GM18907 (cell line): ENCODE data around the gene TMEM154.
A peak's percentile ranks its signal among the peaks of the same experiment; 100 is the strongest.

Experiments
- ATAC-seq: cut with Tn5 transposase; IDR thresholded peaks from one replicate; pipeline ENCODE4 v1.9.1; 2021; ENCODE audit warnings: mild to moderate bottlenecking, moderate library complexity; ENCODE audit not compliant: unreplicated experiment

The TMEM154 gene, protein sequence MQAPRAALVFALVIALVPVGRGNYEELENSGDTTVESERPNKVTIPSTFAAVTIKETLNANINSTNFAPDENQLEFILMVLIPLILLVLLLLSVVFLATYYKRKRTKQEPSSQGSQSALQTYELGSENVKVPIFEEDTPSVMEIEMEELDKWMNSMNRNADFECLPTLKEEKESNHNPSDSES

GRCh38 chr4:152679414-152680281 lies at the start of gene TMEM154:
TSS of gene TMEM154 (minus strand) at chr4:152679997. CDS start at chr4:152679933, 64 bp downstream.
- peak; percentile 83 for ATAC-seq

DNA sequence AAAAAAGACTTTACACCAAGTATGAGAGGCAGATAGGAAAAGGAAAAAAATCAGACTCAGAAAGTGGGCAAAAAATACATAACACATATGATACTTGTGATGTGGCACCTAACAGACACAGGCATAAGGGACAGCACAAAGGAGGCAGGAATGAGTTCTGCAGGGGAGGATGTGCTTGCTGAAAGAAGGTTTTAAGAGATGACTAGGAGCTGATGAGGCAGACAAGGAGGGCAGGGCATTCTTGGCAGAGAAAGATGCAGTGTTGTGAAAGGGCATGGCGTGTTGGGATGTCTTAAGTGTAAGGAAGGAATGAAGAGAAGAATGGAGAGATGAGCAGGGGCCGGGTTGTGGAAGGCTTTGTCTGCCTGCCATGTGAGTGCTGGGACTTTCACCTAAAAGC lies 49.7 kb upstream of the TMEM154 start:
- no peak for ATAC-seq

- no peak for ATAC-seq
Observed at GRCh38 chr4:152728343-152728742, 48.5 kb upstream of the TMEM154 start.

- no peak for ATAC-seq
Observed at GRCh38 chr4:152727784-152728183, 48.0 kb upstream of the TMEM154 start.

DNA sequence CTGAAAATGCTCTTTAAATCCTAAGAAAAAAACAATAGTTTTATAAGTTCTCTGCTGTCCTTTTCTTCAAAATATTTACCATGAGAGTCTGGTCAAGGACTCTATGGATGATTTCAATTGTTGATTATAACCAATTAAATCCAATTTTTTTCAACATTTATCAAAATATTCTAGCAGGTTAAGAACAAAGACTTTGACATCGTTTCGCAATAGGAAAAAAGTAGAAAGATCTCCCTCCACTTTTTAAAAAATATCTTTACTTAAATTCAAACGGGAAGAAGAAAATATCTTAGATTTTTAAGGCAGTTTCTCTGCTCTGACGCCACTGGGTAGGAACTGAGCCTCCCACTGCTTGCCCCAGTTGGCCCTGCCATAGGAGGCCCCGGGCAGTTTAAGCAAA lies 44.7 kb upstream of the TMEM154 start:
- no peak for ATAC-seq

- no peak for ATAC-seq
Observed at GRCh38 chr4:152723236-152723635, 43.4 kb upstream of the TMEM154 start.

DNA sequence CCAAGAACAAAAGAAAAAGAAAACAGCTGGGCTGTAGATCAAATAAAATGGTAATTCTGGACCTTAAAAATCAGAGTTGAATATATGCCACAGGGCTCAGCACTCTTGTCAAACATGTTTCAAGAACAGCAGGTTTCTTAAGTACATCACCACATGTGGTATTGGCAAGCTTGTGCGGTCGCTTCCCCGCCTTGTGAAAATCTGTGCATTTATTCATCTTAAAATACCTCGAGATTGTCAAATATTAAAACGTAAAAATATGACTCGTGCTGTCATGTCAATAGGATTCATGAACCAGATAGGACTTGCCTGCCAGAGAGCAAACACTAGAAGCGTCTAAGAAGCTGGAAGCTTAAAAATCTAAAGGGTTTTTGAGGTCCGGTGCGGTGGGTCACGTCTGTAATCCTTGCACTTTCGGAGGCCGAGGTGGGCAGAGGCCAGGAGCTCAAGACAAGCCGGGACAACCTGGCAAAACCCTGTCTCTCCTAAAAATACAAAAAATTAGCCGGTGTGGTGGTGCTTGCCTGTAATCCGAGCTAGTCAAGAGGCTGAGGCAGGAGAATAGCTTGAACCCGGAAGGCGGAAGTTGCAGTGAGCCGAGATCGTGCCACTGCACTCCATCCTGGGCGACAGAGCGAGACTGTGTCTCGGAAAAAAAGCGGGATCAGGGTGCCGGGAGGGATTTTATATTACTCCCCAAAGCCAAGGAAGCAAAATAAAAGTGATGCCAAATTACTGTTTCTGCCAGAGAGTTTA lies 40.2 kb upstream of the TMEM154 start:
- ATAC-seq: no peak

DNA sequence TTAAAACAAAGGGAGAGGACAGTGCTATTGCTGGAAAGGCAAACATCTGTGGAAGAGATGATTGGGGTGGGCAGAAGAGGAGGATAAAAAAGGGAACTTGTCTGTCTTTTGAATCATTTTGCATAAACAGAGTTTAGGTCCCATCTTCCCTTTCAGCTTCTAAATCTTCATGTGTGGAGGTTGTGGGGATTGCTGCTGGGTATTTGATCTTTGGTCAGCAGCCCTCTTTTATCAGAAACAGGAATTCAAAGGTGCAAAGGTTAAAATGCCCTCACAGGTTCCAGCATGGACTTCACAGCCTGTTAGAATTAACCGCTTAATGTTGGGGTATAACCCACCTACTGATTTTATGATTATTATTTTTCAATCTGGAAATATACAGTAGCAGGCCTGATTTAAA lies 39.5 kb upstream of the TMEM154 start:
- ATAC-seq: no peak

DNA sequence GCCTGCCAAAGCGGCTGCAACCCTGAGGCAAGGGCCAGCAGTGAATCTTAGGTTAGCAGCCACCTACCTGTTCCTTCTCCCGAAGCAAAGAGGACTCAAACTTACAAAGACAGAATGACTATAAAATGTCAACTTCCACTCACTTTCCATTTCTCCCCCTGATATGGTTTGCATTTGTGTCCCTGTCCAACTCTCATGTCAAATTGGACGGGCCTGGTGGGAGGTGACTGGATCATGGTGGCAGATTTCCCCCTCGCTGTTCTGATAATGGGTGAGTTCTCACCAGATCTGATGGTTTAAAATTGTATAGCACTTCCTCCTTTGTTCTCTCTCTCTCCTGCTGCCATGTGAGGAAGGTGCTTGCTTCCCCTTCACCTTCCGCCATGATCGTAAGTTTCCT lies 35.3 kb upstream of the TMEM154 start:
- ATAC-seq: no peak

DNA sequence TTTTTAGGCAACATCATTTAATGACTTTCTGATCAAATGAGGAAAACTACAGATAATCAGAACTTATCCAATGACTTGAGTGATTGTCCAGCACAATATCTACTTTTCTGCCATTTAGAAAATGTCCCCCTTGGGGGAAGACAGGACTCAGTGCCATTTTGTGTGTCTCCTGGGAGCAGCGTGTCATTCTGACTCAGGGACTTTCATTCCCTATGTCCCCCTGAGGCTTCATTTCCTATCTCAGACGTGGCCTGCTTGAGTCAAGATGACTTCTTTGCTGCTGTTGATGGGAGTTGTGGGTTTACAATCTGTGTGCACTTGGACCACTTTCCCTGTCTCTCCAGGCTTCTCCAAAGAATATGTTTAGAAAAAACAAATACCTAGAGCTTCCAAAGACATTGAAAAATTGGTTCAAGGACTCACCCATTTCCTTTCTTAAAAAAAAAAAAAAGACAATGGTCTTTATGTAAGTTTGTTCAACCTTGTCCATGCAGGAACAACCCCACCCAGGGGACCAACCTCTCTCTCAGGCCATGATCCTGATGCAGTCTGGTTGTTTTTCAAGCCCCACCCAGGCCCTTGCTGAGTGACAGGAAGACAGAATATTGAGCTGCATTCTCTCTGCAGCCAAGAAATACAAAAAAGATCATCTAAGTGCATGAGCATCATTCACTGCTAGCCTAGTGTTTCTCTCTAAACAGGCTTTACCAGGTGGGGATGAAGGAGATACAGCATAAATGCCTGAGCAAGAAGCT lies 34.3 kb upstream of the TMEM154 start:
- ATAC-seq: no peak

DNA sequence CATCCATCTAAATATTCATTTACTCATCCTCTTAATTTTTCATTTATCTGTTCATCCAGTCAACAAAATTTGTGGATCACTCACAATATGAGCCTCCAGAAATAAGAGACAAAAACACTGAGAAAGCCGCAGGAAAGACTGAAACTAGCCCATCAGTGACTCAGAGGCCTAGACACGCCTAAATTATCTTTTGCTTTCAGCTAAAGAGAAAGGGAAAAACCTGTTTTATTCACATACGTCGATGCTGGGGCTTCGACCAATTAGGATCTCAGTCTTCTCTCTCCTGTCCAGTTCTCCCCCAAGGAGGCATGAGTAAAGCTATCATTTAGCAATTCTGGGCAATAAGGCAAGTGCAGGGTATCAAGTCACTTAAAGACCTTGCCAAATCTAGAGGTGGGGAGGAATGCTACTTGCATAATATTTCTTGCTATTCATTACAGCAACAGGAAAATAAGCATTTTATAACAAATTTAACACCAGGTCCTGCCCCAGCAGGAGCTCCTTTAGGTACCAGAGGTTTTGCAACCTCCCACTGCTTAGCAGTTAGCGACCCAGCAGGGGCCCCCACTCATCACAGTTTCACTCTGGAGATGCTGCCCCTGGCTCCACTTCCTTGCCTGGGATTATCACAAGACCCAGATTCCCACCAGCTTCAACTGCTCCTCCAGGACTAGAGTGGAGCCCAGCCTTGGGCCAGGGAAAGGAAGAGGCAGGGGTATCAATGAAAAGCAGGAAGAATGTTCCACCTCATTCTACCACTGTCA lies 30.1 kb upstream of the TMEM154 start:
- ATAC-seq: no peak

GRCh38 chr4:152708796-152709195 lies 29.0 kb upstream of the TMEM154 start:
- ATAC-seq: no peak

GRCh38 chr4:152708361-152708760 lies 28.6 kb upstream of the TMEM154 start:
- no peak for ATAC-seq

GRCh38 chr4:152707632-152708031 lies 27.8 kb upstream of the TMEM154 start:
- ATAC-seq: no peak

DNA sequence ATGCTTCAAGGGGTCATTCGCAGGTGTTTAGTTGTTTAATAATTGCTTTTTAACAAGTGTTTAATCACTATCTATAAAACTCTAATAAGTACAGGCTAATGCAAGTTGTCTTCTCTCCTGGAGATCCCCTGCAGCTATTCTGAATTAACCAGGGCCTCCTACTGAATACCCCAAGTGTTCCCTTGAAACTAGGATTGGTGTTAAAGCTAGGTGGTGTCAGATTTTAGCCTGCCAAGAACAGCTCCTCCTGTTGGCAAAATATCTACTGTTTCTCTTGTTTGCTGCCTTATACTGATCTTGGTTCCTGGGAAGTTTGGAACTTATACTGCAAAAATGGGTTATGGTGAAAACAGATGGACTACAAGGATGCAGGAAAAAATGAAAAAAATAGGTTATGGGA lies 26.1 kb upstream of the TMEM154 start:
- ATAC-seq: no peak

GRCh38 chr4:152704788-152705187 lies 25.0 kb upstream of the TMEM154 start:
- ATAC-seq: no peak

GRCh38 chr4:152700151-152700550 lies 20.4 kb upstream of the TMEM154 start:
- no peak for ATAC-seq

DNA sequence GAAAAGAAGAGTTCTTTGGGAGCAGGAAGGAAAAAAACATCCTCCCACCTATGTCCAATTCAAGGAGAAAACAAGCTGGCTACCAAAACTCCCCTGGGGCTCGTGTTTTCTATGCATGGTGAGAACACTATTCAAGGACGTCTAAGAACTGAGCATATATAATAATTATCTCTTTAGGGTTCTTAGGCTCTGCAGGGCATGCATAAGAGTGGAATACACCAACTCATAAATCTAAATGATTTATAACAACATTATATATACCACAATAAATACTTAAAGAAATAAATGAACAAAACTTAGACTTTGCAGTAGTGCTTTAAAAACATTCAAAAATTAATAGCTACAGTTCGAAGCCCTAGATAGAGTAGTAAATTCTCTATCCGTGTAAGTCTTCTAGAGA lies 19.5 kb upstream of the TMEM154 start:
- ATAC-seq: no peak

DNA sequence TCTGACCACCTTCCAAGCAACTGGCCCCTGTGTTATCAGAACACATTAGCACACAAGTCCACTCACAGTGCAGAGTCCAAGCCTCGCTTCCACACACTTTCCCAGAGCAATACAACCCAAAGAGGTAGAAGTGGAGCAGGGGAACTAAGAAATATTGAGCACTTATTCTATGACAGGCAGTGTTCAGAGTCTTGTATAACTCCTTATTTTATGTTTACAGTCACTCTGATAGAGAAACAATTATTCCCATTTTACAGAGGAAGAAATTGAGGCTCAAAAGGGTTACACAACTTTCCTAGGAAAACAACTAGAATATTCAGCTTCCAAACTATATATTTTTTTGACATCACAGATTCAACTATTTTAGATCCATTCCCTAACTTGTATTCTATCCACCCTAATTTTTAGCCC lies 18.3 kb upstream of the TMEM154 start:
- no peak for ATAC-seq
